ENCODE results near the gene TTC39C. TPM values are rescaled to one million over a fixed set of nuclear protein-coding genes. Genes with fewer than 3 reads are reported as not detected.
"Not testable (repeated sequence)": the region's sequence is repeated elsewhere in the genome, so short reads cannot be mapped to it uniquely, and the experiment has no call there.

The TTC39C gene
- total RNA-seq, 1 donor from 2014 or later, result 31.8 TPM

GRCh38 chr18:24126155-24126961 lies 111.8 kb downstream of the TTC39C start:
- H3K4me3 Mint-ChIP-seq, result no peak overlapping the region
- peaks cover 39% of the 10 kb centered on the region for H3K36me3 Mint-ChIP-seq (ENCODE audit: low read depth)
- H3K27ac Mint-ChIP-seq, result no peak overlapping the region
- intact Hi-C loops (cut with micrococcal nuclease), result no loop called here
- DNase-seq (ENCODE audit: low spot score), result no peak
- H3K27me3 Mint-ChIP-seq (ENCODE audit: insufficient read depth), result no peaks in the 10 kb centered on the region
- no peaks in the 10 kb centered on the region for H3K9me3 Mint-ChIP-seq
- no peaks in the 10 kb centered on the region for H3K4me1 Mint-ChIP-seq (ENCODE audit: low read depth)

- intact Hi-C loops (cut with micrococcal nuclease), result no loop called here
- Mint-ChIP-seq H3K9me3 (no peaks in the 10 kb centered on the region), H3K4me1 (ENCODE audit: low read depth) (no peaks in the 10 kb centered on the region), H3K27me3 (ENCODE audit: insufficient read depth) (no peaks in the 10 kb centered on the region), H3K4me3 (no peak overlapping the region), H3K36me3 (ENCODE audit: low read depth) (peaks cover 34% of the 10 kb centered on the region), H3K27ac (no peak overlapping the region)
- no peak for DNase-seq (ENCODE audit: low spot score)
Measured at GRCh38 chr18:24127735-24128134, 113.2 kb downstream of the TTC39C start.

GRCh38 chr18:24128700-24129099 lies 114.1 kb downstream of the TTC39C start:
- Mint-ChIP-seq H3K4me1 (ENCODE audit: low read depth) (no peaks in the 10 kb centered on the region), H3K27me3 (ENCODE audit: insufficient read depth) (no peaks in the 10 kb centered on the region), H3K27ac (no peak overlapping the region), H3K9me3 (no peaks in the 10 kb centered on the region), H3K36me3 (ENCODE audit: low read depth) (peaks cover 31% of the 10 kb centered on the region), H3K4me3 (no peak overlapping the region)
- intact Hi-C loops (cut with micrococcal nuclease), result no loop called here
- DNase-seq (ENCODE audit: low spot score), result no peak

- no peaks in the 10 kb centered on the region for H3K4me1 Mint-ChIP-seq (ENCODE audit: low read depth)
- H3K4me3 Mint-ChIP-seq, result no peak overlapping the region
- H3K9me3 Mint-ChIP-seq, result no peaks in the 10 kb centered on the region
- intact Hi-C loops (cut with micrococcal nuclease), result no loop called here
- H3K27ac Mint-ChIP-seq, result no peak overlapping the region
- DNase-seq (ENCODE audit: low spot score), result no peak
- H3K36me3 Mint-ChIP-seq (ENCODE audit: low read depth), result peaks cover 27% of the 10 kb centered on the region
- no peaks in the 10 kb centered on the region for H3K27me3 Mint-ChIP-seq (ENCODE audit: insufficient read depth)
Measured at GRCh38 chr18:24130494-24130893, 115.9 kb downstream of the TTC39C start.

GRCh38 chr18:24136967-24137373 lies 122.4 kb downstream of the TTC39C start:
- H3K36me3 Mint-ChIP-seq (ENCODE audit: low read depth), result peaks cover 19% of the 10 kb centered on the region
- no peak for DNase-seq (ENCODE audit: low spot score)
- H3K27me3 Mint-ChIP-seq (ENCODE audit: insufficient read depth), result peaks cover 20% of the 10 kb centered on the region
- H3K27ac Mint-ChIP-seq, result no peak overlapping the region
- no peaks in the 10 kb centered on the region for H3K9me3 Mint-ChIP-seq
- H3K4me1 Mint-ChIP-seq (ENCODE audit: low read depth), result peaks cover 25% of the 10 kb centered on the region
- no peak overlapping the region for H3K4me3 Mint-ChIP-seq
- intact Hi-C loops (cut with micrococcal nuclease), result loop anchor here (5.0 kb wide), 1 partner anchor 120 kb away; no protein-coding TSS in a partner anchor

GRCh38 chr18:24138409-24138788 lies 123.8 kb downstream of the TTC39C start:
- H3K4me3 Mint-ChIP-seq, result peak overlapping the region; percentile 86
- H3K36me3 Mint-ChIP-seq (ENCODE audit: low read depth), result peaks cover 18% of the 10 kb centered on the region
- no peak for DNase-seq (ENCODE audit: low spot score)
- intact Hi-C loops (cut with micrococcal nuclease), result loop anchor here (2.0 to 5.0 kb wide), 2 partner anchors 34 to 121 kb away; no protein-coding TSS in a partner anchor
- H3K9me3 Mint-ChIP-seq, result no peaks in the 10 kb centered on the region
- H3K4me1 Mint-ChIP-seq (ENCODE audit: low read depth), result peaks cover 25% of the 10 kb centered on the region
- H3K27me3 Mint-ChIP-seq (ENCODE audit: insufficient read depth), result peaks cover 23% of the 10 kb centered on the region
- peak overlapping the region; percentile 48 for H3K27ac Mint-ChIP-seq

GRCh38 chr18:24138789-24139616 lies 124.4 kb downstream of the TTC39C start, which contains the start of gene CABYR:
CABYR (plus strand) TSS chr18:24139062; CDS start chr18:24143115, 4,053 bp downstream.
- H3K4me1 Mint-ChIP-seq (ENCODE audit: low read depth), result peaks cover 25% of the 10 kb centered on the region
- H3K36me3 Mint-ChIP-seq (ENCODE audit: low read depth), result peaks cover 18% of the 10 kb centered on the region
- peaks cover 23% of the 10 kb centered on the region for H3K27me3 Mint-ChIP-seq (ENCODE audit: insufficient read depth)
- intact Hi-C loops (cut with micrococcal nuclease), result loop anchor here (2.0 to 5.0 kb wide), 2 partner anchors 34 to 122 kb away; no protein-coding TSS in a partner anchor
- DNase-seq (ENCODE audit: low spot score), result peak; percentile 60
- H3K9me3 Mint-ChIP-seq, result no peaks in the 10 kb centered on the region
- H3K4me3 Mint-ChIP-seq, result peak within 1 kb of the TSS; percentile 86
- H3K27ac Mint-ChIP-seq, result peak within 1 kb of the TSS; percentile 48

- no peak overlapping the region for H3K27ac Mint-ChIP-seq
- peaks cover 15% of the 10 kb centered on the region for H3K36me3 Mint-ChIP-seq (ENCODE audit: low read depth)
- peaks cover 25% of the 10 kb centered on the region for H3K4me1 Mint-ChIP-seq (ENCODE audit: low read depth)
- DNase-seq (ENCODE audit: low spot score), result no peak
- intact Hi-C loops (cut with micrococcal nuclease), result no loop called here
- H3K27me3 Mint-ChIP-seq (ENCODE audit: insufficient read depth), result peaks cover 25% of the 10 kb centered on the region
- no peaks in the 10 kb centered on the region for H3K9me3 Mint-ChIP-seq
- H3K4me3 Mint-ChIP-seq, result peak overlapping the region; percentile 2
Measured at GRCh38 chr18:24140697-24141096, 126.1 kb downstream of the TTC39C start.

GRCh38 chr18:24142376-24142775 lies 127.8 kb downstream of the TTC39C start:
- peaks cover 2% of the 10 kb centered on the region for H3K36me3 Mint-ChIP-seq (ENCODE audit: low read depth)
- intact Hi-C loops (cut with micrococcal nuclease), result no loop called here
- peaks cover 15% of the 10 kb centered on the region for H3K4me1 Mint-ChIP-seq (ENCODE audit: low read depth)
- DNase-seq (ENCODE audit: low spot score), result no peak
- peaks cover 37% of the 10 kb centered on the region for H3K27me3 Mint-ChIP-seq (ENCODE audit: insufficient read depth)
- H3K9me3 Mint-ChIP-seq, result no peaks in the 10 kb centered on the region
- H3K27ac Mint-ChIP-seq, result no peak overlapping the region
- H3K4me3 Mint-ChIP-seq, result no peak overlapping the region

GRCh38 chr18:24149591-24149990 lies 135.0 kb downstream of the TTC39C start:
- H3K4me1 Mint-ChIP-seq (ENCODE audit: low read depth); H3K36me3 Mint-ChIP-seq (ENCODE audit: low read depth); H3K27ac Mint-ChIP-seq; H3K9me3 Mint-ChIP-seq; H3K4me3 Mint-ChIP-seq; intact Hi-C loops (cut with micrococcal nuclease); DNase-seq (ENCODE audit: low spot score): not testable (repeated sequence)
- peaks cover 16% of the 10 kb centered on the region for H3K27me3 Mint-ChIP-seq (ENCODE audit: insufficient read depth)

GRCh38 chr18:24153397-24153796 lies 138.8 kb downstream of the TTC39C start:
- intact Hi-C loops (cut with micrococcal nuclease), result no loop called here
- H3K36me3 Mint-ChIP-seq (ENCODE audit: low read depth), result no peaks in the 10 kb centered on the region

GRCh38 chr18:24157855-24158254 lies 143.3 kb downstream of the TTC39C start:
- H3K4me3 Mint-ChIP-seq, result no peak overlapping the region
- H3K27ac Mint-ChIP-seq, result no peak overlapping the region
- intact Hi-C loops (cut with micrococcal nuclease), result no loop called here
- H3K4me1 Mint-ChIP-seq (ENCODE audit: low read depth), result no peaks in the 10 kb centered on the region
- no peak for DNase-seq (ENCODE audit: low spot score)
- no peaks in the 10 kb centered on the region for H3K9me3 Mint-ChIP-seq
- peaks cover 3% of the 10 kb centered on the region for H3K27me3 Mint-ChIP-seq (ENCODE audit: insufficient read depth)
- H3K36me3 Mint-ChIP-seq (ENCODE audit: low read depth), result no peaks in the 10 kb centered on the region

More at GRCh38 chr18:24153397-24153796, 138.8 kb downstream of the TTC39C start:
- Mint-ChIP-seq H3K9me3 (no peaks in the 10 kb centered on the region), H3K27me3 (ENCODE audit: insufficient read depth) (peaks cover 3% of the 10 kb centered on the region), H3K4me3 (no peak overlapping the region), H3K4me1 (ENCODE audit: low read depth) (no peaks in the 10 kb centered on the region), H3K27ac (no peak overlapping the region)
- DNase-seq (ENCODE audit: low spot score), result no peak

- Mint-ChIP-seq H3K9me3 (no peaks in the 10 kb centered on the region), H3K27ac (no peak overlapping the region)
- intact Hi-C loops (cut with micrococcal nuclease), result no loop called here
Measured at GRCh38 chr18:24160086-24160485, 145.5 kb downstream of the TTC39C start.

More at GRCh38 chr18:24160086-24160485, 145.5 kb downstream of the TTC39C start:
- Mint-ChIP-seq H3K36me3 (ENCODE audit: low read depth) (no peaks in the 10 kb centered on the region), H3K27me3 (ENCODE audit: insufficient read depth) (peaks cover 3% of the 10 kb centered on the region), H3K4me1 (ENCODE audit: low read depth) (no peaks in the 10 kb centered on the region), H3K4me3 (no peak overlapping the region)
- no peak for DNase-seq (ENCODE audit: low spot score)

All from activated T-helper 1 cell treated with anti-CD3 and anti-CD28 coated beads, Interleukin-12 subunit alpha, Interleukin-12 subunit beta, Interleukin-2, Interleukin-4 antibody, amounts not matched to agents 30 ng/mL and 10 ng/mL and 1 ng/mL, durations not matched to agents 14 hours and 24 hours and 36 hours (primary cell).